GM23248 (cell line): ENCODE data around the gene CHST8. TPM values are rescaled to one million over a fixed set of nuclear protein-coding genes. Genes with fewer than 3 reads are reported as not detected.
A peak's percentile ranks its signal among the peaks of the same experiment; 100 is the strongest.

ENCODE experiments used
- DNase-seq: peaks from one replicate; pipeline ENCODE4 v3.0.0-alpha.2; 2015
- H2AFZ ChIP-seq: fragments of 200-600 bp; sonication (generic); 2 replicates; pipeline ENCODE4 v1.6.1; 2016; ENCODE audit warnings: antibody characterized with exemption
- H3F3A ChIP-seq: fragments of 200-600 bp; sonication (generic); 2 replicates; pipeline ENCODE4 v1.6.1; 2016; ENCODE audit warnings: mild to moderate bottlenecking, antibody characterized with exemption, mixed run types; ENCODE audit not compliant: insufficient read depth
- H3K27ac ChIP-seq: fragments of 200-600 bp; sonication (generic); 2 replicates; pipeline ENCODE4 v1.5.1; 2016; ENCODE audit warnings: mild to moderate bottlenecking
- H3K27me3 ChIP-seq: fragments of 200-600 bp; sonication (generic); replicated peaks from 2 replicates; pipeline ENCODE4 v1.6.1; 2016; ENCODE audit warnings: mild to moderate bottlenecking; ENCODE audit not compliant: insufficient read depth
- H3K36me3 ChIP-seq: fragments of 200-600 bp; sonication (generic); 2 replicates; pipeline ENCODE4 v1.6.1; 2016; ENCODE audit warnings: low read depth, mild to moderate bottlenecking
- H3K4me1 ChIP-seq: fragments of 200-600 bp; sonication (generic); 2 replicates; pipeline ENCODE4 v1.6.1; 2016; ENCODE audit warnings: mild to moderate bottlenecking; ENCODE audit not compliant: insufficient read depth
- H3K4me2 ChIP-seq: fragments of 200-600 bp; sonication (generic); one replicate; pipeline ENCODE4 v1.6.1; 2016; ENCODE audit warnings: mild to moderate bottlenecking; ENCODE audit not compliant: unreplicated experiment
- H3K4me3 ChIP-seq: fragments of 200-600 bp; sonication (generic); 2 replicates; pipeline ENCODE4 v1.5.1; 2016; ENCODE audit warnings: mild to moderate bottlenecking
- H3K79me2 ChIP-seq: fragments of 200-600 bp; sonication (generic); 2 replicates; pipeline ENCODE4 v1.6.1; 2016; ENCODE audit warnings: mild to moderate bottlenecking; ENCODE audit not compliant: insufficient read depth
- H3K9ac ChIP-seq: fragments of 200-600 bp; sonication (generic); 2 replicates; pipeline ENCODE4 v1.6.1; 2016; ENCODE audit warnings: mild to moderate bottlenecking
- H3K9me2 ChIP-seq: fragments of 200-600 bp; sonication (generic); 2 replicates; pipeline ENCODE4 v1.6.1; 2016; ENCODE audit warnings: mixed run types, mild to moderate bottlenecking, moderate library complexity; ENCODE audit not compliant: insufficient read depth
- H3K9me3 ChIP-seq: fragments of 200-600 bp; sonication (generic); one replicate; pipeline ENCODE4 v1.6.1; 2017; ENCODE audit warnings: low read depth
- H4K20me1 ChIP-seq: fragments of 200-600 bp; sonication (generic); 2 replicates; pipeline ENCODE4 v1.6.0; 2016; ENCODE audit not compliant: insufficient read depth
- EZH2 ChIP-seq: fragments of 200-600 bp; sonication (generic); IDR thresholded peaks from 2 replicates; pipeline ENCODE4 v1.6.1; 2018; ENCODE audit warnings: antibody characterized with exemption, mild to moderate bottlenecking; ENCODE audit not compliant: insufficient read depth, poor library complexity, severe bottlenecking
- EZH2phosphoT487 ChIP-seq: fragments of 200-600 bp; sonication (generic); IDR thresholded peaks from 2 replicates; pipeline ENCODE4 v1.6.1; 2018; ENCODE audit warnings: antibody characterized with exemption, moderate library complexity, mild to moderate bottlenecking, low read depth; ENCODE audit not compliant: insufficient read depth
- WGBS, 2 experiments: methylation state at CpG; one replicate each; pipeline ENCODE4 v1.1.6; 2015 to 2017; ENCODE audit warnings: low lambda C conversion rate in 2 of 2, low coverage in 1 of 2; ENCODE audit errors: missing lambda C conversion rate in 2 of 2; 5-methylcytosine and 5-hydroxymethylcytosine counted together
- in situ Hi-C: fragments of 300-500 bp; cut with MboI; formaldehyde crosslinking; loops from 2 replicates; pipeline ENCODE4 v1.15.0; 2020
- polyA plus RNA-seq: library from polyadenylated mRNA; unstranded; fragments of >200 nt; fragmentation: Nextera tagmentation; extraction: Ambion mirVana; gene quantifications from 2 replicates; pipeline ENCODE4 v1.2.1, GENCODE V29; 2016
- total RNA-seq: library from RNA; depleted of rRNA; stranded (reverse); fragments of >200 nt; shearing (Covaris generic); gene quantifications from 2 replicates; pipeline ENCODE4 v1.2.3, GENCODE V29; 2014

CHST8 gene
- total and polyA plus RNA-seq, 2 experiments from 2014 or later: 0.30 to 1.1 TPM

GRCh38 chr19:33804021-33804799 lies 182.5 kb downstream of the CHST8 start:
- H3K27me3 ChIP-seq: no peaks in the 10 kb centered on the region
- H2AFZ ChIP-seq: no peak overlapping the region
- 0 out of 2 replicates have a peak overlapping the region, but pooled peaks have one; percentile 15 for H3K27ac ChIP-seq
- no peaks in the 10 kb centered on the region for H3K4me1 ChIP-seq
- DNase-seq: peak; percentile 71
- H3K4me2 ChIP-seq: no peak overlapping the region
- no peak overlapping the region for H3K4me3 ChIP-seq
- WGBS, 2 experiments: 75 to 79% methylated on average over 10 of the region's 10 CpGs
- peaks cover 9% of the 10 kb centered on the region; the same call in 1 of the 2 replicates for H3K79me2 ChIP-seq
- no peaks in the 10 kb centered on the region for H3F3A ChIP-seq
- H3K36me3 ChIP-seq: peaks cover 8% of the 10 kb centered on the region
- no peaks in the 10 kb centered on the region for H4K20me1 ChIP-seq
- H3K9me2 ChIP-seq: no peaks in the 10 kb centered on the region
- TF ChIP-seq EZH2phosphoT487 (no peak), EZH2 (no peak)
- H3K9ac ChIP-seq: no peak overlapping the region
- in situ Hi-C loops: no loop called here
- no peaks in the 10 kb centered on the region for H3K9me3 ChIP-seq

GRCh38 chr19:33805313-33805712 lies 183.6 kb downstream of the CHST8 start:
- TF ChIP-seq EZH2phosphoT487 (no peak), EZH2 (no peak)
- peaks cover 8% of the 10 kb centered on the region for H3K36me3 ChIP-seq
- H4K20me1 ChIP-seq: no peaks in the 10 kb centered on the region

GRCh38 chr19:33805840-33806433 lies 184.2 kb downstream of the CHST8 start:
- Histone ChIP-seq H3K4me2 (no peak overlapping the region), H3K4me1 (no peaks in the 10 kb centered on the region), H3K4me3 (no peak overlapping the region), H3K27ac (no peak overlapping the region), H3K79me2 (peaks cover 9% of the 10 kb centered on the region; the same call in 1 of the 2 replicates), H3K9me2 (no peaks in the 10 kb centered on the region), H3K27me3 (no peaks in the 10 kb centered on the region), H3K9me3 (no peaks in the 10 kb centered on the region), H4K20me1 (no peaks in the 10 kb centered on the region), H3K36me3 (peaks cover 8% of the 10 kb centered on the region), H3K9ac (no peak overlapping the region), H2AFZ (no peak overlapping the region), H3F3A (no peaks in the 10 kb centered on the region)
- DNase-seq: no peak
- in situ Hi-C loops: no loop called here
- 84 to 87% methylated on average over 9 of the region's 9 CpGs for WGBS, 2 experiments
- TF ChIP-seq EZH2phosphoT487: no peak
- TF ChIP-seq EZH2: no peak

More at GRCh38 chr19:33805313-33805712, 183.6 kb downstream of the CHST8 start:
- WGBS, 2 experiments: 78 to 90% methylated on average over 3 of the region's 3 CpGs
- Histone ChIP-seq H3K9me3 (no peaks in the 10 kb centered on the region), H3K79me2 (peaks cover 9% of the 10 kb centered on the region; the same call in 1 of the 2 replicates), H3K4me1 (no peaks in the 10 kb centered on the region), H3K4me2 (no peak overlapping the region), H3K9ac (no peak overlapping the region), H3F3A (no peaks in the 10 kb centered on the region), H3K27ac (no peak overlapping the region), H2AFZ (no peak overlapping the region), H3K4me3 (no peak overlapping the region), H3K9me2 (no peaks in the 10 kb centered on the region), H3K27me3 (no peaks in the 10 kb centered on the region)
- DNase-seq: no peak
- in situ Hi-C loops: no loop called here

GRCh38 chr19:33806434-33806881 lies 184.7 kb downstream of the CHST8 start:
- Histone ChIP-seq H3F3A (no peaks in the 10 kb centered on the region), H3K4me1 (no peaks in the 10 kb centered on the region), H3K9me2 (no peaks in the 10 kb centered on the region), H3K4me3 (no peak overlapping the region), H3K9ac (no peak overlapping the region), H3K4me2 (no peak overlapping the region), H3K27ac (no peak overlapping the region), H4K20me1 (no peaks in the 10 kb centered on the region), H3K27me3 (no peaks in the 10 kb centered on the region), H3K36me3 (peaks cover 8% of the 10 kb centered on the region), H2AFZ (no peak overlapping the region), H3K9me3 (no peaks in the 10 kb centered on the region), H3K79me2 (peaks cover 9% of the 10 kb centered on the region; the same call in 1 of the 2 replicates)
- in situ Hi-C loops: no loop called here
- 85 to 94% methylated on average over 8 of the region's 8 CpGs for WGBS, 2 experiments
- no peak for DNase-seq
- TF ChIP-seq EZH2phosphoT487 (no peak), EZH2 (no peak)
